GM18867 (cell line): ENCODE results near the gene KRT80.

ENCODE experiments used
- ATAC-seq: cut with Tn5 transposase; IDR thresholded peaks from one replicate; pipeline ENCODE4 v1.9.1; 2021; ENCODE audit warnings: mild to moderate bottlenecking, moderate library complexity; ENCODE audit not compliant: unreplicated experiment

KRT80 gene

DNA sequence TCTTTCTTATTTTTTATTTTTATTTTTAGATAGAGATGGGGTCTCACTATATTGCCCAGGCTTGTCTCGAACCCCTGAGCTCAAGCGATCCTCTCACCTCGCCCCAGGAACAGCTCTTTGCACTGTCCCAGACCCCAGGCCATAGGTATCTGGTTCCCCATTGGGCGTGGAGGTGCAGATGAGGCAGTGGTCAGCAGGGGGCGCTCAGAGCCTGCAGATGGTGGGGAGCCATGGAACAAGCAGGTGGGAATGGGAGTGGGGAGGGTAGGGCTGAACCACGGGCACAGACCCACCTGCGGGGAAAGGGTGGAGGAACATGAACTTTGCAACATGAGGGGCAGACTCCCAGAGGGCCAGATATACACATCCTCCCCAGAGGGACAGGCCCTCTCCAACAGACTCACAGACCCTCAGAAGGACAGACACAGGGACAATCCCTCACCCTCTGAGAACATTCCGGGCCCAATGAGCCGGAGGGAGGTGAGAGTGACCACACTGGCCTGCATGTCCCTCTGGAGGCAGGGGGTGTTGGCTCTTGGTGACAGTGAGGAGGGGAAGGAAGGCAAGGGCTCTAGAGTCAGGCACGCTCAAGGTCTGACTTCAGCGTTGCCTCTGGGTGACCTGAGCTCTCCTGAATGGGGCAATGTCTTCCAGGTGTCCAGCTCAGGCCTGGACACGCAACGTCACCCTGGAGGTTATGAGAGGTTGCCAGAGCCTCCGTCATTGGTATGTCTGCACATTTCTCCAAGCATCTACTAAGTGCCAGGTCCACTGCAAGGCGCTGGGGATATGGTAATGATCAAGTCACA, 34.9 kb downstream of the KRT80 start:
- no peak for ATAC-seq

DNA sequence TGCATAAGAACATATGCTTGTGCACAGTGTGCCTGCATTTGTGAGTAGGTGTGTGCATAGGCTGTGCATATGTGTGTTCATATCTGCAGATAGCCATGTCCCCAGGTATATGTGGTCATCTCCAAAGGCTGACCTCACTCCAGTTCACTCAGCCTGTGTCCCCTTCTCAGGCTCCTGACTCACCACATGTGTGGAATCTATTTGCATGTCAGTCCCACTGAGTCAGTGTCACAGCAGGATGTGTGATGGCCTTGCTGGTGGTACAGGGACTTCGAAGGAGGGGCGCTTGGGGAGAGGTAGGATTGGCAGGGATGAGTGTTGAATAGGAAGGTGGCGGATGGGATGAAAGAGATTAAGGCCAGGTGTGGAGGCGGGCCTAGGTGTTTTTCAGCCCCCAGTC, 35.5 kb downstream of the KRT80 start:
- ATAC-seq: no peak

DNA sequence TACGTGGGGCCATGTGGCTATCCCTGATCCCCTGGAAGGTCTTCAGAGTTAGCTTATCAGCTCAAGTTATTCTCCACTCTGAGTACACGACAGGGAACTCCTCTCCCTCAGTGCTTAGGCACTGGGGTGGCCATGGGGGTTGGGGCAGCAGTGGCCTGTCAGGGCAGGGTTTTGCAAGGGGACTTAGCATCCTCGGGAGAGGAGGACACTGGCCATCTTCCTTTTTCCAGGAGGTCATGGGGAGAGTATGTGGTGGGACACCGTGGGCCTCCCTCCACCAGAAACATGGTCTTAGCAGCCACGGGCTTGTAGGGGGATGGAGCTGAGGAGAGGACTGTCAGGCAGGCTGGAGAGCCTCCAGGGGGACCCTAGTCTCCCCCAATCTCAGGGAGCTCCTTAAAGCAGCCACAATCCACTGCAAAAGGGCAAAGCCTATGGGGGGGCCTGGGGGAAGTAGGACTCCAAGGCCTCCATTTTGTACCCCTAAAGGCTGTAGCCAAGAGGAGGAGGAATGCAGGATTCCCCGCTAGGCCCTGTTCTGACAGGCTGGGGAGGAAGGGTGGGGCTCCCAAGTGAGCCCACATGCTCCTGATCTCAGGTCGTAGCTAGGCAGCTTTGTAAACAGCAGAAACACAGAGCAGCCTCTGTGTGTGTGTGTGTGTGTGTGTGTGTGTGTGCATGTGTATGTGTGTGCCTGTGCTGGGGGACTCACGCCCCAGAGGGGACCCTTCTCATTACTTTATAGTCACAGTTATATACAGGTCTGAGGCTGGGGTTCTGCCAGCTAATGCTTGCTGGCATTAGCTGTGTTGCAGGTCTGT, 36.6 kb downstream of the KRT80 start:
- no peak for ATAC-seq

DNA sequence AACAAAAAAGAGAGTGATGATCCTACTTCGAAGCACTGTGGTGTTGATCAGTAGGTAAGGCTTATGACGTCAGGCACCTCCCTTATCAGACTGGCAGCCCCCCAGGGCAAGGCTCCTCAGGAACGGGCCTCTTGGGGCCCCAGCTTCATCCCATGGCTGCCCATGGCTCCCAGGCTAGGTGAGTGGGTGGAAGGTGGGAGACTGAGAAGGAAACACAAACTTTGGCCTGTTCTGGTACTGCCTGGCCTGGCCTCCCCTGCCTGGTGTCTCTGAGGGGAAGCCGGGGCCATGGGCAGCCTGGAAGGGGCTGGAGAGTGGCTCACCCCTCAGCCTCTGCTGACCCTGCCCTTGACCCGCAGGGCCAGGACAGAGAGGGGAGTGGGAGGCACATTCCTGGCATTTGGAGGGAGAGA, 38.9 kb downstream of the KRT80 start:
- ATAC-seq: no peak

DNA sequence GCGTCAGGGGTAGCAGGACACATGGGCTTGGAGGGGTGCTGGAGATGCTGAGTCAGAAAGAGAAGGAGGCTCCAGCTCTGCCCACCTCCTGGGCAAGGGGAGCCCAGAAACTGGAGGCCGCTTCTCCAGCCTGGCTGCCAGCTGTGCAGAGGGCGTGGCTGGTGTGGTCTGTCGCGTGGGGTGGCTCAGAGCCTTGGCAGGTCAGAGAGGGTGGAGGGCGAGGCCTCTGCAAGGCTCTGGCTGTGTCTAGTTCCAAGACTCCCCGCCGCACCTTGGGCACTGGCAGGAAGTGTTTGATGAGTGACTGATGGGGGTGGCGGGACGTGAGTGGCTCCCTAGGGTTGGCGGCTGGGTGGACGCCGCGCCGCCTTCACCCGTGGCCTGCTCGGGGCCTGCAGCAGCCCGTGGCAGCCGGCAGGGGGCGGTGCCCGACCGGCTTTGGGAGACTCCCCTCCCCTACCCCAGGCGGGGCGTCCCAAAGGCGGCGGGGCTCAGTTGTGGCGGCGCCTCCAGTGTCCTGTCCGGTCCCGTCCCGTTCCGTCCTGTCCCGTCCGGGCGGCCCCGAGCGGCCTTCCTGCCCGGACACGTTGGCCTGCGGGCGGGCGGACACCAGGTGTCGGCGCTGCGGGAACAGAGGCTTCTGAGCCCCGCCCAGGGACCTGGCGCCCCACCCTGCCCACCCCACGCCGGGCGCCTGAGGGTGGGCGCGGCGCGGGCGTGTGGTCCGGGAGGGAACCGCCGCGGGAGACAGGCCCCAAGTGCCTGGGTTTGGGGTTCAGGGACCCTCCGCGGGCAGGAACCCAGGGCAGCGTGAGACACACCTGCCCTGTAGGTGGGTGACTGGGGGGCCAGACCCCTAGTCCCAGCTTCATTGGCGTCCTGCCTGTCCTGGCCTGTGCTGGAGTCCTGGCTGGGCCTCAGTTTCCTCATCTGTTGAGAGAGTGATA, 39.7 kb downstream of the KRT80 start:
- ATAC-seq: no peak

DNA sequence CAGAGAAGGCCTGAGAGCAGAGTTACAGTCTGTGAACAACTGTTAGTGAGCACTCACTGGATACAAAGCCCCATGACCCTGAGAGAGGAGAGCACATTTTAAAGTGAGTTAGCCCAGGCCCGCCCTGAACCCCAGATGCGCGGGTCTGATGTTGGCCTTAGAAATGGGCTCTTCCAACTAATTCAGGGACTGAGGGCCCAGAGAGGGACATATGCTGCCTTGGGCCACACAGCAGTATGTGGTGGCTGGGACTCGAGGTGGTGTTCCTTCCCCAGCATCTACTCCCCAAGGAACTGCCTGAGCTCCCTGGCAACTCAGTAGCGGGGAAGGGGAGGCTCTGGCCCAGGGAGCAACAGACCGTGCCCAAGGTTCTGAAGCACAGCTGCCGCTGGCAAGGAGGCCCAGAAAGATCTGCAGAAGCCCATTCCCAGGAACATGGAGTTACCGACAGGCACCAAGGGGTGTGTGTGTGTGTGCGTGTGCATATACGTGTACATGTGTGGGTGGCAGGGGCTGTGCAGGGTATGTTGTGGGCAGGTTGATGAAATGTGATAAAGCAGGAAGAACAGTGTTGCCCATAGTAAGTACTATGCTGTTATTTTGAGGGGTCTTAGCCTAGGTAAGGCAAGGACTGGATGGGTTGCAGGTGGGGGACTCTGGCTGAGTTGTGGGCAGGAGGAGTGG, 40.5 kb downstream of the KRT80 start:
- no peak for ATAC-seq

DNA sequence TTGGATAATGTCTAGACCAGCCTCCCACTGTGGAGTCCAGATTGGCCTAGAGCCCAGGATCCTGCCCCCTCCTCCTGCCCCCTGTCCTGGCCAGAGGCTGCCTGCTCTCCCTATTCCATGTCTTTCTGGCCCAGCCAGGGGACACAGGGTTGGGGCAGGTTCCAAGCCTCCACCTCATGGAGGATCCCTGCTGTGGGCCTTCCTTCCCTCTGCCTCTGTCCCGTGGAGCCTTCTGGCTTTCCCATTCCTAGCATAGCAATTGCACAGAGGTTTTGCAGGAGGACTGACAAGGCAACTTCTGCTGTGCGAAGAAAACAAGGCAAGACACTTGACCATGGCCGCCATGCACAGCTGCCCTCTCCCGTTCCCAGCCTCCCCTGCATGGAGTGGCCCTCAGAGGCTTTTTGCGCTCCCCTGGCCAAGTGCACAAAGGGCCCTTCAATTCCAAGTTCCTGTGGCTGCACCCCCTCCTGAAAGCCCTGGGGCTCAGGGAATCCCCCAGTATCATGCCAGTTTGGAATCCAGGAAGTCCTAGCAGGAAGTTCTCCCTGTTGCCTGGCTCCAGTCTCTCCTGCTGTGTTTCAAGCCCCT, 42.1 kb downstream of the KRT80 start:
- no peak for ATAC-seq

DNA sequence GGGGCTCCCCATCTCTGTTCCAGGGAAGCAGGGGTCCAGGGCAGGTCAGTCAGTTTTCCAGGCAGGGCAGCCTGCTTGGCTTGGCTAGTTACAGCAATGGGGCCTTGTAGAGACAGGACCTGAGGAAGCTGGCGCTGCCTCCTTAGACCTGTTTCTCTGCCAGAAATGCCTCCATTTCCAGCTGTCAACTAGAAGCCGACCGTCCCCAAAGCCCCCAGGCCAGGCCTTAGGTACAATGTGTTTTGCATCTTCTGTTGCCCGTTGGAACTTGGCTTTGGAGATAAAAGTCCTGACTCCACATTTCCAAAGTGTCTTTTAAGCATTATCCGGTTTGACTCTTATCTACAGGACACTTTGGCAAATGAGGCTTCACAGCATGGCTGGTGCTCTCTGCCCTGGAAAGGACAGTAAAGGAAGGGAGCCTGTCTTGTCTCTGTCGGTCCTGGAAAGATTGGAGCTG, 42.6 kb downstream of the KRT80 start:
- no peak for ATAC-seq

DNA sequence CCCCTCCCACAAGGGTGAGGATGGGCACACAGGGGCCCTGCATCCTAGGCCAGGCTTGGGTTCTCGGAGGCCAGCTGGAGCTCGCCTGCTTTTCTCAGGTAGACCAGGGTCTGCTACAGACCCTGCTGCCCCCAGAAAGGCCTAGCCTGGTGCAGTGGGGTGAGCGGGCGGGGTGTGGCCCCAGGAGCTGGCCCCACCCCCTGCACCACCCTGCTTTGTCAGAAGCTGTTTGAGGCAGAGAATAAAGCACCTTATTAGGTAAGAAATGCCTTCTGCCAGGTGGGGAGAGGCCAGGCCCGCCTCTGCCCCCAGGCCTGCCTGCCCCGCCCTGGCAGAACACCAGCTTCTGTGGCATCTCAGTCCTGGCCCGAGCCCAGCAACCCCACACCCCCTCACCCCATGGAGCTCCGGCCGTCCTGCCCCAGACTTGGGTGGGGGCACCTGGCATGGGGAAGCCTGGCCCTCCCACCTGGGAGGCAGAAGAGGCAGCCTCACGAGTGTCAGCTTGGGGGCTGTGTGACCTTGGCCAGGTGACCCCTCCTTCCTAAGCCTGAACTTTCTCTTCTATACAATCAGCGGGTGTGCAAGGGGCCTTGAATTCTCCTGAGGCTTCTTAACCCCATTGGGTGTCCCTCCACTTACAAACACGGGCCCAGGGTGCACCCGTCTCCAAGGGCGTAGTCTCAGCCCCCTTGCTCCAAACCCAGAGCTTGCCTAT, 43.2 kb downstream of the KRT80 start:
- ATAC-seq: no peak

DNA sequence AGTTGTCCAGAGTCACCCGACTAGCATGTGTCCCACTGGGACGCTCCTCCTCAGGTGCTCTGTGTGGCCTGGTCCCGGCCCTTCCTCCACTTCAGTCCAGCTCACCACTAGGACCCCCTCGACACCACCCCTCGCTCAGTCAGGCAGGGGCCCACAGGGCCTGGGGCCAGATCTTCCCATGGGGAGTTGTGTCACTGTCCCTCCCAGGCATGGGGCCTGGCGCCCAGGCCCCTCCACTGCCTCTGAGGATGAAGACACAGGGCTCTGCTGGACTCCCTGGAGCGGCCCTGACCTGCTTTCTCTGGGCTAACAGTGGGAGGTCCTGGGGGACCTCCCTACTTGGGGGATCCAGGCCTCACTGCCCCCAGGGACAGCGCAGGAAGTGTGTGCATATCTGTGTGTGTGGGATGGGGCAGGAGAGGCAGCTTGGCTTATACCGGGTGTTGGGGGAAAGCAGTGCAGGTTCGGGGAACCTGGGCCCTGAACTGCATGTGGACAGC, 43.8 kb downstream of the KRT80 start:
- no peak for ATAC-seq

DNA sequence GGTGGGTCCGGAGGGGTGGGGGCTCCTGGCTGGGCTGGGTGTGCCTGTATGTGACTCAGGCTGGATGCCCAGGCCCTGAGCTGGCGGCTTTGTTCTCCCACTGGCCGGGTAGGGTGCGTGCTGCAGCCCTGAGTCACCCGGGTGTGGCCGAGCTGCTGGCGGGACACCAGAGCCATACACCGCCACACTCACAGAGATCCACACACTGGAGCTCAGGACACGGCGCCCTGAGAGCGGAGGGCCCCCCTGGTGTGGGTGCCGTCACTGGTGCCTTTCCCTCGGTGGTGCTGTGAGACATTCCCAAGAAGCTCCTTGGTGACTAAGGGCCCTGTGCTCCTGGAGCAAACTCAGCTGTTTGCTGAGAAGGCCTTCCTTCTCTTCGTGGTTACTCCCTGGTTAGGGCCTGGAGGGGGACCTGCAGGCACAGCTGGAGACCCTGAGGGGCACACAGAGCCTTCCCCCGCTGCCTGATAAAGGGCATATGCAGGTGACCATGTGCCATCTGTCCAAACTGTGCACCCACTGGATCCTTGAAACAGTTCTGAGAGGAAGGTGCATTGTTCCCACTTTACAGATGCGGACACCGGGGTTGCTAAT, 44.3 kb downstream of the KRT80 start:
- no peak for ATAC-seq

DNA sequence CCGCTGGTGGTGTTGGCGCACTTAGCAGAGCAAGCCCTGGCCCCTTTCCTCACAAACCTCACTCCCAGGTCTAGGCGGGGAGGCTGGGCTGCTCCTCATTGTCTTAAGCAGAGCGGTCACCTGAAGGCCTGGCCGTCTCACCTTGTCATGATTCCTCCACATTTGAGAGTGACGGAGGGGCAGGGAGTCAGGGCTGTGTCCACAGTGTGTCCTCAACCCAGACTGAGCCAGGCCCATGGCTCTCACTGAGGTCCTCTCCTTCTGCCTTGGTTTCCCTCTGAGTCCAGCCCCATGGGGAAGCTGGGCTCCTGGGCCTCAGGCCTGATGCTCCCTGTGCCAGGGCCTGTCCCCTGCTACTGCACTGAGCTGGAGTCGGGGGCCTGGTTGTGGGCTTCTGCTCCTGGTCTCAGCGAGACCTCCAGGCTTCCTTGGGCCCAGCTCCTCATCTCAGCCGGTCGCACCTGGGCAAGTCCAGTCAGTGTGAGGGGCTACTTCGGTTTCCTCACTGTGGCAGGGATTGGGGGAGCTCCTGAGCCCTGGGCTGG, 44.9 kb downstream of the KRT80 start:
- no peak for ATAC-seq

DNA sequence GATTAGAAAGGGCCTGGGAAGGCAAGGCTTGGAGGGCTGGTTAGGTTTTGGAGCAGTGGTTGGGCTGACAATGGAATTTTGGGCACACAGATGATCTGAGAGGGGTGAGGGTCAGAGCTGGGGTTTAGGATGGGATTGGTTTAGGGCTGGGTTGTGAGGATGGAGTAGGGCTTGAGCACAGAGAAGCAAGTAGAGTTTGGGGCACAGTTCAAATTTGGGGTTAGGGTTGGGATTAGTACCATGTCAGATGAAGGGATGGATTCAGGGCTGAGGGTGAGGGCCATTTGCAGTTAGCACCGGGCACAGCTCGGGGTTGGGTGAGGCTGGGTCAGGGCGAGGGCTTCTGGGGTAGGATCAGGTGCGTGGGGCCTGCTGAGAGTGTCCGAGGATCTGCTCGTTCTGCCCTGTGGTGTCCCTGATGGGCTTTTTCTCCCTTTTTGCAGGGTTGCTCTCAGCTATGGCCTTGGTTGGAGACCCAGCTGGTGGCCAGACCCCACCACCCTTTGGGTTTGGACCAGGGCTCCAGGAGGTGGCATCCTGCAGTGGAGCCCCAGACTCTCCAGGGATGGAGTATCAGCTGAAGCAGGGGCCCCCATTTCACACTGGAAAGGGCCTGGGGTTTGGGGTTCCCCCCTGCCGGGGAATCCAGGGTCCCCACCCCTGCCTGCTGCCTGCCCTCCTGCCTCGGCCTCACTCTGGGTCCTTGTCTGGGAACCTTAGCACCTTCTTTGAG, 45.6 kb downstream of the KRT80 start:
- ATAC-seq: no peak

DNA sequence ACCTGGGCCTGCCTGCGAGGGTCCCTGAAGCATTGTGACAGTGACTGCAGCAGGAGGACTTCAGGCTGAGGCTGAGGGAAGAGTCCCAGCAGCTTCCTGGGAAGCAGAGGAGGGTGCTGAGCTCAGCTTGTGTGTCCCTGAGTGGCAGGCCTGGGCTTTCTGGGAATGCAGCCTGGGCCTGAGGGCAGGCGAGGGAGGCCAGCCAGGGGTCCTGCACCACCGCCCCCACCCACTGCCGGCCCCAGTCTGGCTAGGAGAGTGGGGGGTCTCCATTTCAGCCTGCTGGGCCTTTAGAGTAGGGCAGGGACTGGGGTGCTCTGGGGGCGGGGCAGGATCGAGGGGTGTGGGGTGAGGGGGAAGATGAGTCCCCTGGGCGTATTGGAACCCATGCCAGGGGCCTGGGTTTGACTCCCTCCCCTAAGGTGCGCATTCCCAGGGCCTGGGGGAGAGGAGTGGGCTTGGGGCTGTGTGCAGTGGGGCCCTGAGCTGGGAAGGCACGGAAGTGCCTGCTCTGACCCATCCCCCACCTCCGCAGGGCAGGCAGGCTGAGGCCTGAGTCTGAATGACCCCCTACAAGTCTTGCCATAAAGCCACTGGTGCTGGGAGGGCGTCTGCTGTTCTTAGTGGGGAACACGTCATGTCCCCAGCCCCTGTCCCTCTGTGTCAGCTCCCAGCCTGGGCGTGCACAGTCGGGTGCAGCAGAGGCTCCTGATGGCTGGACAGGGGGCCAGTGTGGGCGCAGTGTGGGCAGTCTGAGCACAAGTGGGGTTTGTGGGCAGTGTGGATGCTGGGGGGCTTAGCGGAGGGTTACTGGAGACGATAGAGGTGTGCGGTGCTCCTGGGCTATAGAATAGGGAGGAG, 46.4 kb downstream of the KRT80 start:
- ATAC-seq: no peak

DNA sequence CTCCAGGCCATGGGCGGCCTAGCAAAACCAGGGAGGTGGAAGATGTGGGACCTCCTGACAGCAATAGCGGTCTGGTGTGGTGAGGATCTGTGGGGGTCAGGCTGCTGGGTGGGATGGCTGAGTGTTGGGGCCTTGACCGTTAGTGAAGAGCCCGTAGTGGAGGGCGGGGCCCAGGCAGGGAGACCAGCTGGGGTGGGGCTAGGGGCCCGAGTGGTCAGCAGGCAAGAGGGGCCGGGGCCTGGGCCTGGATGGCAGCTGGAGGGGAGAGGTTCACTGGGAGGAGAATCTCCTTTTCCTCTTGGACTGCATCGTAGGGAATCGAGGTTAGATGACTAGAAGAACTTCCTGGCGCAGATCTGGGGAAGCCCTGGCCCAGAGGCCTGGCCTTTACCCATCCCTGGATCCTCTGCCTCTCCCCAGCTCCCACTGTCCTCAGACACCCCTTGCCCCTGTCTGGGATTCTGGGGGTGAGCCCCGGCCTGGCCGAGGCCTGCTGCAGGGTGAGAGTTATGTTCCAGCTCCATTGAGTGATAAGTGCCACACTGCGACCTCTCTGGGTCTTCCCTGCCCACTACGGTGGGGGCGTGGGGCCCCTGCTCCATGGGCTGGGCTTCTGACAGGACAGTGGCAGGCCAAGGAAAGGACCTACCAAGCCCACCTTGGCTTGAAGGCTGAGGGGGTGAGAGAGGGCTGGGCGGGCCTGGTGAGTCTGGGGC, 47.1 kb downstream of the KRT80 start:
- no peak for ATAC-seq

DNA sequence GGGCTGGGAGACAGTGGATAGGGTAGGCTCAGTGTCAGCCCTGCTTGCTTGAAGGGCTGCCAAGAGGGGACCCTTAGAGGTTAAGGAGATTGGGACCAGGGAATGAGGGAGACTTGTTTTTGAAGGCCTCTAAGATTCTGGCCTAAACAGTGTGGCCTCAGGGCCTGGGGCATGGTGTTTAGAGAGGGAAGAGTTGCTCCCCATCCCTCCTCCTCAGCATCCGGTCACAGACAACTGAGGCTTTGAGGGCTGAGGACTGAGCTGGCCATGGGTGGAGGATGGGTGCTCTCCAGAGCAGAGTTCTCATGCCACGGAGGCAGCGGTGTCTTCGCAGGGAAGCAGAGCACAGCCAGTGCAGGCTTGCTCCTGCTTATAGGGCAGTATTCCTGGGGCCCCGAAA, 49.4 kb downstream of the KRT80 start:
- no peak for ATAC-seq
